NT2/D1 (cell line): Measurements from ENCODE around the gene STN1.
A peak's percentile ranks its signal among the peaks of the same experiment; 100 is the strongest.

ENCODE experiments used
- DNase-seq: peaks from one replicate; pipeline ENCODE4 v3.0.0-alpha.2; 2011; ENCODE audit warnings: low read depth, low spot score
- H3K27me3 ChIP-seq: 2 replicates; pipeline ENCODE4 v1.6.0; 2011; ENCODE audit warnings: mild to moderate bottlenecking; ENCODE audit not compliant: insufficient read length, insufficient read depth
- H3K36me3 ChIP-seq: 2 replicates; pipeline ENCODE4 v1.6.1; 2011; ENCODE audit warnings: mild to moderate bottlenecking, low read length, mixed read lengths; ENCODE audit not compliant: insufficient read depth, insufficient read length
- H3K4me1 ChIP-seq: 2 replicates; pipeline ENCODE4 v1.5.1; 2011; ENCODE audit not compliant: insufficient read depth, insufficient read length
- H3K4me3 ChIP-seq: 2 replicates; pipeline ENCODE4 v1.5.1; 2011; ENCODE audit warnings: low read depth; ENCODE audit not compliant: insufficient read length
- H3K9ac ChIP-seq: 2 replicates; pipeline ENCODE4 v1.6.0; 2011; ENCODE audit warnings: low read depth; ENCODE audit not compliant: insufficient read length
- H3K9me3 ChIP-seq: 2 replicates; pipeline ENCODE4 v1.5.1; 2011; ENCODE audit warnings: mild to moderate bottlenecking, low read length; ENCODE audit not compliant: insufficient read depth
- SUZ12 ChIP-seq: IDR thresholded peaks from 2 replicates; pipeline ENCODE4 v1.6.1; 2011; ENCODE audit not compliant: insufficient read length, insufficient read depth; ENCODE audit errors: extremely low read depth
- YY1 ChIP-seq: IDR thresholded peaks from 2 replicates; pipeline ENCODE4 v1.6.1; 2011; ENCODE audit not compliant: insufficient read length, insufficient read depth
- ZNF274 ChIP-seq: IDR thresholded peaks from 2 replicates; pipeline ENCODE4 v1.6.1; 2011; ENCODE audit warnings: mild to moderate bottlenecking, low read depth, low read length

The STN1 gene

GRCh38 chr10:103921750-103922195, 3.8 kb upstream of the STN1 start:
- no peak overlapping the region for H3K4me3 ChIP-seq
- no peak overlapping the region for H3K9ac ChIP-seq
- H3K4me1 ChIP-seq = peaks cover 6% of the 10 kb centered on the region
- TF ChIP-seq ZNF274 (no peak), SUZ12 (no peak), YY1 (no peak)
- H3K27me3 ChIP-seq = no peaks in the 10 kb centered on the region
- no peaks in the 10 kb centered on the region for H3K36me3 ChIP-seq
- DNase-seq = no peak
- H3K9me3 ChIP-seq = no peaks in the 10 kb centered on the region

GRCh38 chr10:103921248-103921647, 3.3 kb upstream of the STN1 start:
- no peak for DNase-seq
- H3K4me3 ChIP-seq = no peak overlapping the region
- no peak for TF ChIP-seq ZNF274
- TF ChIP-seq YY1 = no peak
- no peak for TF ChIP-seq SUZ12
- no peaks in the 10 kb centered on the region for H3K36me3 ChIP-seq
- H3K9me3 ChIP-seq = no peaks in the 10 kb centered on the region
- peaks cover 6% of the 10 kb centered on the region for H3K4me1 ChIP-seq
- H3K9ac ChIP-seq = no peak overlapping the region
- no peaks in the 10 kb centered on the region for H3K27me3 ChIP-seq

GRCh38 chr10:103919648-103920025, 1.7 kb upstream of the STN1 start:
- Histone ChIP-seq H3K4me1 (peaks cover 6% of the 10 kb centered on the region), H3K27me3 (no peaks in the 10 kb centered on the region), H3K36me3 (peaks cover 9% of the 10 kb centered on the region), H3K9me3 (peaks cover 14% of the 10 kb centered on the region), H3K4me3 (no peak overlapping the region), H3K9ac (no peak overlapping the region)
- TF ChIP-seq SUZ12 (no peak), ZNF274 (no peak), YY1 (no peak)
- DNase-seq = no peak

- peaks cover 9% of the 10 kb centered on the region for H3K36me3 ChIP-seq
- peak overlapping the region; percentile 77 for H3K4me3 ChIP-seq
- H3K9me3 ChIP-seq = peaks cover 18% of the 10 kb centered on the region
- H3K9ac ChIP-seq = peak overlapping the region; percentile 96
- peak; percentile 6 for DNase-seq
- H3K27me3 ChIP-seq = no peaks in the 10 kb centered on the region
- no peak for TF ChIP-seq SUZ12
- TF ChIP-seq ZNF274 = no peak
- TF ChIP-seq YY1 = no peak
- H3K4me1 ChIP-seq = peaks cover 6% of the 10 kb centered on the region
Measured at GRCh38 chr10:103917302-103918052, 507 bp downstream of the STN1 start.

GRCh38 chr10:103916876-103917275, 1.1 kb downstream of the STN1 start:
- no peak for DNase-seq
- Histone ChIP-seq H3K4me3 (no peak overlapping the region), H3K4me1 (peaks cover 5% of the 10 kb centered on the region), H3K9me3 (peaks cover 18% of the 10 kb centered on the region), H3K9ac (no peak overlapping the region), H3K27me3 (no peaks in the 10 kb centered on the region), H3K36me3 (peaks cover 9% of the 10 kb centered on the region)
- TF ChIP-seq SUZ12 (no peak), YY1 (no peak), ZNF274 (no peak)

- DNase-seq = no peak
- Histone ChIP-seq H3K9ac (no peak overlapping the region), H3K36me3 (peaks cover 9% of the 10 kb centered on the region), H3K4me3 (no peak overlapping the region), H3K4me1 (peaks cover 2% of the 10 kb centered on the region), H3K9me3 (peaks cover 18% of the 10 kb centered on the region), H3K27me3 (no peaks in the 10 kb centered on the region)
- TF ChIP-seq SUZ12 = no peak
- TF ChIP-seq ZNF274 = no peak
- TF ChIP-seq YY1 = no peak
Measured at GRCh38 chr10:103916254-103916653, 1.7 kb downstream of the STN1 start.

GRCh38 chr10:103915796-103916195, 2.2 kb downstream of the STN1 start:
- H3K9ac ChIP-seq = no peak overlapping the region
- peaks cover 18% of the 10 kb centered on the region for H3K9me3 ChIP-seq
- no peak overlapping the region for H3K4me3 ChIP-seq
- peaks cover 9% of the 10 kb centered on the region for H3K36me3 ChIP-seq
- no peaks in the 10 kb centered on the region for H3K27me3 ChIP-seq
- TF ChIP-seq YY1 (no peak), ZNF274 (no peak), SUZ12 (no peak)
- no peak for DNase-seq
- H3K4me1 ChIP-seq = peaks cover 2% of the 10 kb centered on the region
